ENCODE measurements around the gene DLEC1.

GRCh38 chr3:38017445-38018295, 21.3 kb upstream of the DLEC1 start:
- TF ChIP-seq CTCF (conservative IDR thresholded peaks at IDR 0.05) (no peak), ZFX (IDR thresholded peaks at IDR 0.05) (no peak)
